ENCODE measurements around the gene NISCH.

NISCH gene

GRCh38 chr3:52471371-52472238 lies 16.2 kb downstream of the NISCH start:
- no peak for DNase-seq (ENCODE audit: low read depth, low spot score)

DNA sequence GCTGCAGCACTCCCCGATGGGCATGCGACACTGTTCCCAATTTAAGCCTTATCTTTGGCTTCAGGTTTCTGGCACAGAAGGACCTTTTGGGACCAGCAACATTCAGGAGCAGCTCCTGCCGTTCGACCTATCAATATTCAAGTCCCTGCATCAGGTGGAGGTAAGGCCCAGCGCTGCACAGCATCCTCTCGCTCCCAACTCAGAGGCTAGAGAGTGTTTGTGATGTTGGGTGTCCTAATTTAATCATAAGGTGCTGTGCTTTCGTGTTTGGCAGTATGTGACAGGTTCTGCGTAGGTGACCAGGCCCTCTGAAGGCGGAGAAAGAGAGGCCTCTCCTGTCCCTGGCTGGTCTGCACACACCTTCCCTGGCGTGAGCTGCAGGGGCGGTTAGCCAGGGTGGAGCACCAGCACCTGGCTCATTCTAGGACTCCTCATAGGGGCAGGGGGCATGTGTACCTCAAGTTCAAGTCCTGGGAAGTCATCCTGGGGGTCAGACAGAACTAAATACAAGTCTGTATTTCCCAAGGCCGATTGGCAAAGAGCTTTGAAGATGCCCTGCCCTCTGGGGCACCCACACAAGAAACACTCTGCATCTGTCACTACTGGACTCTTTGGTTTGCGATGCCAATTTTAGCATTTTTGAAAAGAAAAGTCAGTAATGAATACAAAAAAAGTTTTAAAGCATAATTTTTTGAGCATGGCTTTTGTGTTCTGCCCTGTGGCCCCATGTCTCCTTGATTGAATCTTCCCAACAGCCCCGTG lies 17.0 kb downstream of the NISCH start:
- DNase-seq (ENCODE audit: low read depth, low spot score) = no peak

DNA sequence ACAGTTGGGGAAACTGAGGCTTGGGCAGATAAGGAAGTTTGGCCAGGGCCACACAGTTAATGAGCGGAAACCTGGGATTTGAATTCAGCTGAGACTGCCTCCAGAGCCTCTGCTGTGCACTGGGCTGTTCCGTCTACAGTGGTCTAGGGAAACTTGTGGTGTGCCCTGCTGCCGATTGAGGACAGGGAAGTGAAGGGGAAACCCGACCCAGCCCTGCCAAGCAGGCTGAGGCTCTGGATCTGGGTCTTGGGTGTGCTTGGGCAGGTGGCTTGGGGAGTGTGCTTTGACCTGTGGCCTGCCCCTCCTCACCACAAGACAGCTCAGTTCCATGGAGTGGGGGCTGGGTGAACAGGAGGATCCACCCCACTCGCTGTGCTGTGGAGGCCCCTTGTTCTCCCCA lies 17.6 kb downstream of the NISCH start:
- DNase-seq (ENCODE audit: low read depth, low spot score) = no peak

GRCh38 chr3:52477076-52477795 lies 21.8 kb downstream of the NISCH start:
- no peak for DNase-seq (ENCODE audit: low read depth, low spot score)

GRCh38 chr3:52477796-52478095 lies 22.3 kb downstream of the NISCH start:
- no peak for DNase-seq (ENCODE audit: low read depth, low spot score)

DNA sequence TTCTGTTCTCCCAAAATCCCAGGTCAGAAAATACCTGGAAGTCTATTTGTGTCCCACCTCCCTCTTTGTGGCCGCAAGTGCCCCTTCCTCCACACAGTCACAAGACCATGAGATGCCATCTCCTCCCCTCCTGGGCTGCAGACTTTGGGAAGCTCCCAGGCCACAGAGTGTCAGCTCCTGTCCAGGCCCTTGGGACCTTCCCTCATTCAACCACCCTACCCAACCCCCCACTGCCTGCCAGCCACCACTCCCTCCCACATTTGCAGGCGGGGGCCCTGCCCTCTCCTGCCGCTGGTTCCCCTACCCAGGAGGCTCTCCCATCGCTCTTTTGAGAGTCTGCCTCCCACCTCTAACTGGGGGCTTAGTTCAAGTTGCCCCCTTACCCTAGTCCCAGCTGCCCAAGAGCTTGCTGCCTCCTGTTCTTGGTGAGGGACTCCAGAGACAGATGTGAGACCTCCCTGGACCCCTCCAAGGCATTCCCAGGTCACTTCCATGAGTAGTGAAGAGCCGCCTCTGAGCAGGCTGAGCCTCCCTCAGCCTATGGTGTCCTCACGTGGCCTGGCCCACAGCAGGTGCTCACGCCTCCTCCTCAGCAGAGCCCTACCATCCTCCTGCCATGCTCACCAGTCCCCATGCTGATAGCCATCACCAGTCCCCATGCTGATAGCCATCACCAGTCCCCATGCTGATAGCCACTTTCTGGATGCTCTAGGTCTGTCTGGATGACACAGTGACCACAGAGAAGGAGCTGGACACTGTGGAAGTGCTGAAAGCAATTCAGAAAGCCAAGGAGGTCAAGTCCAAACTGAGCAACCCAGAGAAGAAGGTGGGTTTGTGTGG lies 23.9 kb downstream of the NISCH start:
- no peak for DNase-seq (ENCODE audit: low read depth, low spot score)

GRCh38 chr3:52479877-52480575 lies 24.6 kb downstream of the NISCH start:
- no peak for DNase-seq (ENCODE audit: low read depth, low spot score)

- no peak for DNase-seq (ENCODE audit: low read depth, low spot score)
Measured at GRCh38 chr3:52480768-52481715, 25.6 kb downstream of the NISCH start.

GRCh38 chr3:52481819-52482521 lies 26.6 kb downstream of the NISCH start:
- DNase-seq (ENCODE audit: low read depth, low spot score) = no peak

- no peak for DNase-seq (ENCODE audit: low read depth, low spot score)
Measured at GRCh38 chr3:52483081-52483480, 27.7 kb downstream of the NISCH start.

- DNase-seq (ENCODE audit: low read depth, low spot score) = no peak
Measured at GRCh38 chr3:52483577-52484381, 28.4 kb downstream of the NISCH start.

DNA sequence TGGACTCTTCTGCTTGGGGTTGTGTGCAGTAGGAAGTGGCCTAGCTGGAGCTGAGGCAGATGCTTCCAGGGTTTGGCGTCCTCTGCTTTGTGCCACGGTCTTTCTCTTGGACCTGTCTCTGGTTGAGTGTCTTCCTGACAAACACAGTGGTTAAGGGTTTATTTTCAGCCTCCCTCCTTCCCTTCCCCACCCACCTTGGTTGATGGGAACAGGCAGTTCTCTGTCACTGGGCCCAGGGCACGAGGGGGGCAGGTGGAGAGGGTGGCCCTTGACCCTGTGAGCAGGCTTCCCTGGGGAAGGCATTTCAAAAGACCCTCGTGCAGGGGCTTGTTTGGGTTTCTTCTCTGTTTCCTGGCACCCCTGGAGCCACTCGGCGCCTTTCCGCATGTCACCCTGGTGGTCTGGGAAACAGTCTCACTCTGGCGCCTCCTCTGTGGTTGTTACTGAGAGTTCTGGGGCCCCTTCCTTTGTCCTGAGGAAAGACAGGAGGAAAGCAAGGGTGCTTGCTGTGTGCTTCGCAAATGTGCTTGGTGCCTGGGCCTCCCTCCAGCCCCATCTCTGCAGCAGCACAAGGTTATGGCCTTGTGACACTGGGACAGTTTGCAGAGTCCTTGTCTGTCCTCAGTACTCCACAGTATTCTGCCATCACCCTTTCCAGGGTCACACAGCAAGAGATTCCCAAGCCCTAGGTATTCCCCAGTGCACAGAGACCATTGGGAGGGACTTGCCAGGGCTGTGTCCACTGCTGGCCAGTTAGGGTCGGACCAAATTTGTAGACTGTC lies 29.5 kb downstream of the NISCH start:
- no peak for DNase-seq (ENCODE audit: low read depth, low spot score)

GRCh38 chr3:52487050-52487787 lies 31.8 kb downstream of the NISCH start:
- DNase-seq (ENCODE audit: low read depth, low spot score) = no peak

DNA sequence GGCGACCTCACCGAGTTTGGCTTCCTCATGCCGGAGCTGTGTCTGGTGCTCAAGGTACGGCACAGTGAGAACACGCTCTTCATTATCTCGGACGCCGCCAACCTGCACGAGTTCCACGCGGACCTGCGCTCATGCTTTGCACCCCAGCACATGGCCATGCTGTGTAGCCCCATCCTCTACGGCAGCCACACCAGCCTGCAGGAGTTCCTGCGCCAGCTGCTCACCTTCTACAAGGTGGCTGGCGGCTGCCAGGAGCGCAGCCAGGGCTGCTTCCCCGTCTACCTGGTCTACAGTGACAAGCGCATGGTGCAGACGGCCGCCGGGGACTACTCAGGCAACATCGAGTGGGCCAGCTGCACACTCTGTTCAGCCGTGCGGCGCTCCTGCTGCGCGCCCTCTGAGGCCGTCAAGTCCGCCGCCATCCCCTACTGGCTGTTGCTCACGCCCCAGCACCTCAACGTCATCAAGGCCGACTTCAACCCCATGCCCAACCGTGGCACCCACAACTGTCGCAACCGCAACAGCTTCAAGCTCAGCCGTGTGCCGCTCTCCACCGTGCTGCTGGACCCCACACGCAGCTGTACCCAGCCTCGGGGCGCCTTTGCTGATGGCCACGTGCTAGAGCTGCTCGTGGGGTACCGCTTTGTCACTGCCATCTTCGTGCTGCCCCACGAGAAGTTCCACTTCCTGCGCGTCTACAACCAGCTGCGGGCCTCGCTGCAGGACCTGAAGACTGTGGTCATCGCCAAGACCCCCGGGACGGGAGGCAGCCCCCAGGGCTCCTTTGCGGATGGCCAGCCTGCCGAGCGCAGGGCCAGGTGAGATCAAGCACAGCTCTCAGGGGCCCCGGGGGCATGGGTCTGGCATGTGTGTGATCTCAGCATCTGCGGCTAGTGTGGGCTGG lies 32.6 kb downstream of the NISCH start:
- no peak for DNase-seq (ENCODE audit: low read depth, low spot score)

GRCh38 chr3:52488746-52489145 lies 33.3 kb downstream of the NISCH start:
- no peak for DNase-seq (ENCODE audit: low read depth, low spot score)

DNA sequence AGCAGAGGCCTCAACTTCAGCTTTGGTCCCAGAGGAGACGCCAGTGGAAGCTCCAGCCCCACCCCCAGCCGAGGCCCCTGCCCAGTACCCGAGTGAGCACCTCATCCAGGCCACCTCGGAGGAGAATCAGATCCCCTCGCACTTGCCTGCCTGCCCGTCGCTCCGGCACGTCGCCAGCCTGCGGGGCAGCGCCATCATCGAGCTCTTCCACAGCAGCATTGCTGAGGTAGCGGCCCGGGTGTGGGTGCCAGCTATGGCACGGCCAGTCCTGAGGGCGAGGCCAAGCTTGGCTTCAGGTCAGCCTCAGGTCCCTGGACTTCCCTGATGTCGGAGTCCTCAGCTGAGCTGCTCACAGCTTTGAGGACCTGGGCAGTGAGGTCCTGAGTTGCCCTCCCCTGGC lies 34.0 kb downstream of the NISCH start:
- no peak for DNase-seq (ENCODE audit: low read depth, low spot score)
